OCI-LY1 (cell line): Measurements from ENCODE around the gene CEACAM19.

ENCODE experiments used
- EZH2 ChIP-seq: fragments of 200-600 bp; sonication (generic), shearing (Covaris generic); IDR thresholded peaks from 2 replicates; pipeline ENCODE4 v1.8.0; 2017; ENCODE audit warnings: borderline replicate concordance, mixed run types, mild to moderate bottlenecking, antibody characterized with exemption, low read length, moderate library complexity, mixed read lengths
- TF ChIP-seq, protein P1 (sequence below): fragments of 200-600 bp; sonication (generic), shearing (Covaris generic); IDR thresholded peaks from 2 replicates; pipeline ENCODE4 v1.5.1; 2017; ENCODE audit warnings: mild to moderate bottlenecking, antibody characterized with exemption, low read length, moderate library complexity, mixed read lengths

DNA sequence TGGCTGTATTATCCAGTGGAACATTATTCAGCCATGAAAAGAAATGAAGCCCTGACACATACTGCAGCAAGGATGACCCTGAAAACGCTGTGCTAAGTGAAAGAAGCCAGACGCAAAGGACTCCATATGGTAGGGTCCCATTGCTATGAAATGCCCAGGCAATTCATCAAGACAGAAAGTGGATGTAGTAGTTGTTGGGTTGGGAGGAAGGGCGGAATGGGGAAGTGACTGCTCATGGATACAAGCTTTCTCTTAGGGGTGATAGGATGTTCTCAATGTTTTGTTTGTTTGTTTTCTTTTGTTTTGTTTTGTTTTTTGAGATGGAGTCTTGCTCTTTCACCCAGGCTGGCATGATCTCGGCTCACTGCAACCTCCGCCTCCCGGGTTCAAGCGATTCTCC, 16.6 kb downstream of the CEACAM19 start:
- TF ChIP-seq, protein P1, sequence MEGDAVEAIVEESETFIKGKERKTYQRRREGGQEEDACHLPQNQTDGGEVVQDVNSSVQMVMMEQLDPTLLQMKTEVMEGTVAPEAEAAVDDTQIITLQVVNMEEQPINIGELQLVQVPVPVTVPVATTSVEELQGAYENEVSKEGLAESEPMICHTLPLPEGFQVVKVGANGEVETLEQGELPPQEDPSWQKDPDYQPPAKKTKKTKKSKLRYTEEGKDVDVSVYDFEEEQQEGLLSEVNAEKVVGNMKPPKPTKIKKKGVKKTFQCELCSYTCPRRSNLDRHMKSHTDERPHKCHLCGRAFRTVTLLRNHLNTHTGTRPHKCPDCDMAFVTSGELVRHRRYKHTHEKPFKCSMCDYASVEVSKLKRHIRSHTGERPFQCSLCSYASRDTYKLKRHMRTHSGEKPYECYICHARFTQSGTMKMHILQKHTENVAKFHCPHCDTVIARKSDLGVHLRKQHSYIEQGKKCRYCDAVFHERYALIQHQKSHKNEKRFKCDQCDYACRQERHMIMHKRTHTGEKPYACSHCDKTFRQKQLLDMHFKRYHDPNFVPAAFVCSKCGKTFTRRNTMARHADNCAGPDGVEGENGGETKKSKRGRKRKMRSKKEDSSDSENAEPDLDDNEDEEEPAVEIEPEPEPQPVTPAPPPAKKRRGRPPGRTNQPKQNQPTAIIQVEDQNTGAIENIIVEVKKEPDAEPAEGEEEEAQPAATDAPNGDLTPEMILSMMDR = no peak
- no peak for TF ChIP-seq EZH2
